A673 (cell line): ENCODE results near the gene ME2. TPM values are rescaled to one million over a fixed set of nuclear protein-coding genes. Genes with fewer than 3 reads are reported as not detected.

Experiments used
- Bru-seq: library from RNA; stranded (reverse); fragments of 400-500 nt; gene quantifications from one replicate; lab custom pipeline; 2021; lab: Mats Ljungman, UMichigan
- BruChase-seq, 2 experiments: library from RNA; stranded (reverse); fragments of 400-500 nt; gene quantifications; one replicate each; lab custom pipeline; 2021; lab: Mats Ljungman, UMichigan
- BruUV-seq: library from RNA; stranded (reverse); fragments of 400-500 nt; replicated peaks from 2 replicates; lab custom pipeline; 2021; lab: Mats Ljungman, UMichigan
- CTCF ChIA-PET: fragments of 300-600 bp; sonication (Branson Sonifier 250); formaldehyde crosslinking; loops from one replicate; lab custom pipeline; 2022; ENCODE audit warnings: antibody characterized with exemption; lab: Charles Lee
- POLR2A ChIA-PET: fragments of 300-600 bp; sonication (Branson Sonifier 250); formaldehyde crosslinking; loops from one replicate; lab custom pipeline; 2022; ENCODE audit warnings: antibody characterized with exemption; ENCODE audit not compliant: low non-redundant PET; lab: Charles Lee
- DNase-seq: peaks from one replicate; pipeline ENCODE4 v3.0.0-alpha.2; 2015; ENCODE audit warnings: low spot score
- H3K27ac ChIP-seq: fragments of 200-600 bp; sonication (generic); 2 replicates; pipeline ENCODE4 v1.5.1; 2016; ENCODE audit warnings: mixed run types, low read depth, mild to moderate bottlenecking, mixed read lengths, antibody characterized with exemption, low read length; ENCODE audit not compliant: poor library complexity, severe bottlenecking
- H3K27me3 ChIP-seq: fragments of 200-600 bp; sonication (generic); replicated peaks from 2 replicates; pipeline ENCODE4 v1.6.1; 2017; ENCODE audit warnings: mixed run types, low read depth, mild to moderate bottlenecking, mixed read lengths, antibody characterized with exemption, low read length; ENCODE audit not compliant: insufficient read depth, poor library complexity
- H3K36me3 ChIP-seq: fragments of 200-600 bp; sonication (generic); 2 replicates; pipeline ENCODE4 v1.6.1; 2016; ENCODE audit warnings: mixed run types, mild to moderate bottlenecking, mixed read lengths, antibody characterized with exemption, low read length; ENCODE audit not compliant: insufficient read depth, poor library complexity, severe bottlenecking
- H3K4me1 ChIP-seq: fragments of 200-600 bp; sonication (generic); 2 replicates; pipeline ENCODE4 v1.6.1; 2017; ENCODE audit warnings: mixed run types, mild to moderate bottlenecking, mixed read lengths, antibody characterized with exemption, low read length; ENCODE audit not compliant: insufficient read depth, poor library complexity, severe bottlenecking
- H3K4me3 ChIP-seq: fragments of 200-600 bp; sonication (generic); 2 replicates; pipeline ENCODE4 v1.5.1; 2016; ENCODE audit warnings: low read depth, mixed run types, mild to moderate bottlenecking, mixed read lengths, low read length; ENCODE audit not compliant: poor library complexity, severe bottlenecking
- H3K9me3 ChIP-seq: fragments of 200-600 bp; sonication (generic); 2 replicates; pipeline ENCODE4 v1.6.1; 2016; ENCODE audit warnings: mixed run types, low read depth, mild to moderate bottlenecking, mixed read lengths, antibody characterized with exemption, low read length; ENCODE audit not compliant: poor library complexity, severe bottlenecking
- EZH2 ChIP-seq: fragments of 200-600 bp; sonication (generic); IDR thresholded peaks from 2 replicates; pipeline ENCODE4 v1.6.1; 2017; ENCODE audit warnings: borderline replicate concordance, low read depth, mild to moderate bottlenecking, mixed read lengths, antibody characterized with exemption, low read length; ENCODE audit not compliant: poor library complexity, severe bottlenecking
- intact Hi-C: fragments of 100-400 bp; cut with micrococcal nuclease; formaldehyde crosslinking; loops from one replicate; pipeline ENCODE4 v1.10.0; 2022; ENCODE audit not compliant: unreplicated experiment
- long read RNA-seq: library from polyadenylated mRNA; stranded (forward); transcript quantifications from one replicate; pipeline ENCODE4 v2.0.0, GENCODE V29; 2022
- total RNA-seq: library from RNA; stranded (reverse); gene quantifications from 2 replicates; pipeline ENCODE4 v1.2.3, GENCODE V29; 2021
- TF ChIP-seq, protein P1 (sequence below): fragments of 300-800, 200-600 bp; sonication (generic); conservative IDR thresholded peaks from 2 replicates; pipeline ENCODE4 v1.5.1; 2017; ENCODE audit warnings: low read depth, mild to moderate bottlenecking, antibody characterized with exemption, low read length, moderate library complexity, mixed read lengths

Gene ME2
- total RNA-seq = 55.3 and 60.0 TPM in 2 replicates
- Bru-seq, nascent RNA = percentile 79 among the genes with signal in this experiment
- percentile 70 among the genes with signal in this experiment for BruChase-seq, experiment 1, labeled RNA remaining after a 2-hour chase
- BruChase-seq, experiment 2, labeled RNA remaining after a 6-hour chase = percentile 70 among the genes with signal in this experiment
- long read RNA-seq, full-length matches to known transcripts = 84 of 96 reads
- long read RNA-seq, partial matches to known transcripts = 2 of 96 reads
- long read RNA-seq, other reads (novel, unspliced or antisense) = 10 of 96 reads

DNA sequence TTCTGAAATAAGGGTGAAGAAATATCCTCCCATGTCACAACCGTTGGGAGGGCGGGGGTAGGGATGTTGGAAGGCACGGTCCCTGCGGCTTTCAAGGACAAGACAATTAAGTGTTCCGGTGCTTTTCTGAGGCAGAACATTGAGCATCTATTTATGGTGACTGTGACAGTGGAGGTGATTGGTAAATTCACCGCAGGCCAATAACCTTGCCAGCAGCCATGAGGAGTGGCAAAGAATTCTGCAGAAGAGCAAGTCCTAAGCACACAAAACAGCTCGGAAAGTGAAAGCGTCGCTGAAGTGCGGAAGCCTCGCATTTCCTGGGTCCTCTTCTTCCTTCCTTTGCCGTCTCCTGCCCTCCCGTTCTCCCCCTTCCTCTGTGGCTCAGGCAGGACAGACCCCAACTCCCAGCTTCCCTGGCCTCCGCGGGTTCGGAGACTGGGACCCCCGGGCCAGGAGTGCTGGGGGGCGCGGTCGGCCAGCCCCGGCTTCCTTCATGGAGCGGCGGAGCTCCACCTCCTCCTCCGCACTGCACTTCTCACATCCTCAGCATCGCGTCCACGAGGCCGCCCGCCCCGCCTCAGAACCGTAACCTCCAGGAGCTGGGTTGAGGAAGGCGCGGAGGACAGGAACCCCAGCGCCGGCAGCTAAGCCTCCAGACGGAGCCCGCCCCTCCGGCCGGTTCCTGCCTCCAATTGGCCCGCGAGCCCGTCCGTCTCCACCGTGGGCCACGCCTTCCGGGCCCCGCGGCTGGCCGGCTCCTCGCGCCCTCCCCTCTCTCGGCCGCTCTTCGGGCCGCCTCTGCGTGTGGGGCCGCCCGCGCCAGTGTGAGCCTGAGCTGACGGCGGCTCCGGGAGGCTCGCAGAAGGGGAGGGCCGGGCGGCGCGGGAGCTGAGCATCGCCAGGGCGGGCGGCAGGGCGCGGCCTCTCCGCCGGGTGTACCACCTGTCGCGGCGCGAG is at the start of gene ME2:
Gene ME2 (plus strand): TSS at position 774 of the 957 bp plus-strand sequence. CDS start 16,703 bp downstream, outside the sequence.
- no TSS peak for BruUV-seq
- TF ChIP-seq, protein P1, sequence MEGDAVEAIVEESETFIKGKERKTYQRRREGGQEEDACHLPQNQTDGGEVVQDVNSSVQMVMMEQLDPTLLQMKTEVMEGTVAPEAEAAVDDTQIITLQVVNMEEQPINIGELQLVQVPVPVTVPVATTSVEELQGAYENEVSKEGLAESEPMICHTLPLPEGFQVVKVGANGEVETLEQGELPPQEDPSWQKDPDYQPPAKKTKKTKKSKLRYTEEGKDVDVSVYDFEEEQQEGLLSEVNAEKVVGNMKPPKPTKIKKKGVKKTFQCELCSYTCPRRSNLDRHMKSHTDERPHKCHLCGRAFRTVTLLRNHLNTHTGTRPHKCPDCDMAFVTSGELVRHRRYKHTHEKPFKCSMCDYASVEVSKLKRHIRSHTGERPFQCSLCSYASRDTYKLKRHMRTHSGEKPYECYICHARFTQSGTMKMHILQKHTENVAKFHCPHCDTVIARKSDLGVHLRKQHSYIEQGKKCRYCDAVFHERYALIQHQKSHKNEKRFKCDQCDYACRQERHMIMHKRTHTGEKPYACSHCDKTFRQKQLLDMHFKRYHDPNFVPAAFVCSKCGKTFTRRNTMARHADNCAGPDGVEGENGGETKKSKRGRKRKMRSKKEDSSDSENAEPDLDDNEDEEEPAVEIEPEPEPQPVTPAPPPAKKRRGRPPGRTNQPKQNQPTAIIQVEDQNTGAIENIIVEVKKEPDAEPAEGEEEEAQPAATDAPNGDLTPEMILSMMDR = no peak
- TF ChIP-seq EZH2 = no peak
- H3K9me3 ChIP-seq = no peaks in the 10 kb centered on the region
- peak within 1 kb of the TSS; percentile 79 for H3K4me3 ChIP-seq
- H3K27ac ChIP-seq = peak within 1 kb of the TSS; percentile 83
- ChIA-PET POLR2A (interaction anchor here (0.7 kb wide), 1 partner anchor 152 kb away, joined by 3 read pairs; the partner anchor contains the start of gene SMAD4), CTCF (no interaction called here)
- H3K27me3 ChIP-seq = no peaks in the 10 kb centered on the region
- peaks cover 7% of the 10 kb centered on the region for H3K4me1 ChIP-seq
- peak; percentile 94 for DNase-seq
- intact Hi-C loops = no loop called here
- H3K36me3 ChIP-seq = no peaks in the 10 kb centered on the region

DNA sequence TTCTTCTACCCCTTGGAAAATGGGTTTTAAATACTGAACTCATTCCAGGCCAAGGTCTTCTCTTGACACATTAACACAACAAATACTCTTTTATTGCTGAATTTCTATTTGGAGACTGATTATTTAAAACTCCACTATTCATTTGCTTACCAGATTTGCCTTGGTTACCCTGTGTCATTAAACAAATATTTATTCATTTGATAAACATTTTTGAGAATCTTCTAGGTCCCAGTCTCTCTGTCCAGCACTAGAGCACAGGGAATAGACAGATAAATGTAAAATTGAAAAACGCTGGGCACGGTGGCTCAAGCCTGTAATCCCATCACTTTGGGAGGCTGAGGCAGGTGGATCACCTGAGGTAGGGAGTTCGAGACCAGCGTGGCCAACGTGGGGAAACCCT is 49.3 kb upstream of the ME2 start:
- Histone ChIP-seq H3K27ac (no peak overlapping the region), H3K36me3 (no peaks in the 10 kb centered on the region), H3K4me3 (no peak overlapping the region), H3K27me3 (no peaks in the 10 kb centered on the region), H3K4me1 (no peaks in the 10 kb centered on the region), H3K9me3 (no peaks in the 10 kb centered on the region)
- intact Hi-C loops = loop anchor here (10.0 kb wide), 1 partner anchor 275 kb away; no protein-coding TSS in a partner anchor
- TF ChIP-seq, protein P1 = no peak
- no peak for TF ChIP-seq EZH2
- no TSS peak for BruUV-seq
- ChIA-PET POLR2A (no interaction called here), CTCF (no interaction called here)
- DNase-seq = no peak

DNA sequence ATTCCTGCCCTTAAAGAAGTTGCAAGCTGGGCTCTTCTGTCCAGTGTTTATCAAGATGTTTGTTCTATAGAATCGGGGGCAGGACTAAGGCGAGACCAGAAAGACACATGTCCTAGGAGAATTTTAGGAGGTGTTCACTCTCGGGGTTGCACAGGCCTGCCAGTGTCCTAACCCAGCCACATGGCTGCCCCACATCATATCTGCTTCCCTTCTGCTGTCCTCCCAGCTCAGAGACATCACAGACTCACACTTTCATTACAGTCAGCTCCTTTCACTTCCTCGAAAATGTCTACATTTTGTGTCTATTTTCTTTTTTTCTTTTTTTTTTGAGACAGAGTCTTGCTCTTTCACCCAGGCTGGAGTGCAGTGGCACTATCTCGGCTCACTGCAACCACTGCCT is 48.4 kb upstream of the ME2 start:
- TF ChIP-seq EZH2 = no peak
- TF ChIP-seq, protein P1 = no peak
- Histone ChIP-seq H3K9me3 (no peaks in the 10 kb centered on the region), H3K27me3 (no peaks in the 10 kb centered on the region), H3K4me1 (no peaks in the 10 kb centered on the region), H3K4me3 (no peak overlapping the region), H3K27ac (no peak overlapping the region), H3K36me3 (no peaks in the 10 kb centered on the region)
- intact Hi-C loops = no loop called here
- POLR2A ChIA-PET = no interaction called here
- no peak for DNase-seq
- CTCF ChIA-PET = no interaction called here
- BruUV-seq = no TSS peak
